Measurements from ENCODE around the gene NOPCHAP1.
"Not testable (repeated sequence)": the region's sequence is repeated elsewhere in the genome, so short reads cannot be mapped to it uniquely, and the experiment has no call there.

The NOPCHAP1 gene

GRCh38 chr12:104964856-104965205 is 21.3 kb upstream of the NOPCHAP1 start:
- no peak for DNase-seq (ENCODE audit: low read depth in 3 of 3)

GRCh38 chr12:104966677-104967076 is 19.4 kb upstream of the NOPCHAP1 start:
- no peak for DNase-seq (ENCODE audit: low read depth in 3 of 3)

GRCh38 chr12:104969343-104969742 is 16.8 kb upstream of the NOPCHAP1 start:
- DNase-seq (ENCODE audit: low read depth in 3 of 3): no peak

- no peak for DNase-seq (ENCODE audit: low read depth in 3 of 3)
These were observed 14.8 kb upstream of the NOPCHAP1 start for GRCh38 chr12:104971306-104971705.

GRCh38 chr12:104973250-104973649 is 12.9 kb upstream of the NOPCHAP1 start:
- DNase-seq (ENCODE audit: low read depth in 3 of 3): no peak

- no peak for DNase-seq (ENCODE audit: low read depth in 3 of 3)
These were observed 11.4 kb upstream of the NOPCHAP1 start for GRCh38 chr12:104974626-104975290.

GRCh38 chr12:104975587-104976343 is 10.4 kb upstream of the NOPCHAP1 start:
- DNase-seq (ENCODE audit: low read depth in 3 of 3): no peak

GRCh38 chr12:104976703-104977102 is 9.4 kb upstream of the NOPCHAP1 start:
- no peak for DNase-seq (ENCODE audit: low read depth in 3 of 3)

GRCh38 chr12:104977688-104978087 is 8.4 kb upstream of the NOPCHAP1 start:
- not testable (repeated sequence) for DNase-seq (ENCODE audit: low read depth in 3 of 3)

GRCh38 chr12:104985206-104985605 is 910 bp upstream of the NOPCHAP1 start:
- no peak for DNase-seq (ENCODE audit: low read depth in 3 of 3)

- DNase-seq (ENCODE audit: low read depth in 3 of 3): no peak
These were observed 4.8 kb downstream of the NOPCHAP1 start for GRCh38 chr12:104990950-104991349.

GRCh38 chr12:104991565-104992128 is 5.5 kb downstream of the NOPCHAP1 start:
- DNase-seq (ENCODE audit: low read depth in 3 of 3): no peak

GRCh38 chr12:104994336-104994735 is 8.2 kb downstream of the NOPCHAP1 start:
- no peak for DNase-seq (ENCODE audit: low read depth in 3 of 3)

GRCh38 chr12:104997541-104997940 is 11.4 kb downstream of the NOPCHAP1 start:
- no peak for DNase-seq (ENCODE audit: low read depth in 3 of 3)

GRCh38 chr12:104998423-104999346 is 12.6 kb downstream of the NOPCHAP1 start:
- DNase-seq (ENCODE audit: low read depth in 3 of 3): no peak

GRCh38 chr12:104999347-104999685 is 13.2 kb downstream of the NOPCHAP1 start:
- DNase-seq (ENCODE audit: low read depth in 3 of 3): no peak

- no peak for DNase-seq (ENCODE audit: low read depth in 3 of 3)
These were observed 15.4 kb downstream of the NOPCHAP1 start for GRCh38 chr12:105001476-105001875.

- no peak for DNase-seq (ENCODE audit: low read depth in 3 of 3)
These were observed 27.8 kb downstream of the NOPCHAP1 start for GRCh38 chr12:105013892-105014291.

GRCh38 chr12:105014603-105015002 is 28.5 kb downstream of the NOPCHAP1 start:
- DNase-seq (ENCODE audit: low read depth in 3 of 3): no peak

GRCh38 chr12:105015543-105015942 is 29.4 kb downstream of the NOPCHAP1 start:
- DNase-seq (ENCODE audit: low read depth in 3 of 3): no peak

- DNase-seq (ENCODE audit: low read depth in 3 of 3): no peak
These were observed 31.9 kb downstream of the NOPCHAP1 start for GRCh38 chr12:105018012-105018411.

GRCh38 chr12:105018776-105019175 is 32.7 kb downstream of the NOPCHAP1 start:
- DNase-seq (ENCODE audit: low read depth in 3 of 3): no peak
